Measurements from ENCODE around the gene CLK3.

DNA sequence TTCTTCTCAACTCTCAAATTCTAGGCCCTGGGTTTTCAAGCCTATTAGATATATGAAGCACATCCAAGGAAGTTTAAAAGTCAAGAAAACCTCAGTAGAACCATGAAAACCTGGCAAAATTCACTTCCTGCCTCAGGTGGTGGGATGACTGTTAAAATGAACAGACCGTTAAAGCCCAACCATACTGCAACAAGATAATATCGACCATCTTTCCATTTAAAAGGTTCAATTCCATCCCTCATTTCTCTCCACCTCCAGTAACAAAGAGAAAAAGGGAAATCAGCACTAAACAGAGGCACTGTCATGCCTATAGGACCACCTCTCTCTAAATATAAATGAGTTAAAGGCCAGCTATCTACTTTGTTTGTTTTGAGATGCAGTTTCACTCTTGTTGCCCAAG lies 49.0 kb downstream of the CLK3 start:
- TF ChIP-seq POLR2AphosphoS5 (IDR thresholded peaks at IDR 0.05; ENCODE audit: low read depth): no peak
- TF ChIP-seq, protein P1, sequence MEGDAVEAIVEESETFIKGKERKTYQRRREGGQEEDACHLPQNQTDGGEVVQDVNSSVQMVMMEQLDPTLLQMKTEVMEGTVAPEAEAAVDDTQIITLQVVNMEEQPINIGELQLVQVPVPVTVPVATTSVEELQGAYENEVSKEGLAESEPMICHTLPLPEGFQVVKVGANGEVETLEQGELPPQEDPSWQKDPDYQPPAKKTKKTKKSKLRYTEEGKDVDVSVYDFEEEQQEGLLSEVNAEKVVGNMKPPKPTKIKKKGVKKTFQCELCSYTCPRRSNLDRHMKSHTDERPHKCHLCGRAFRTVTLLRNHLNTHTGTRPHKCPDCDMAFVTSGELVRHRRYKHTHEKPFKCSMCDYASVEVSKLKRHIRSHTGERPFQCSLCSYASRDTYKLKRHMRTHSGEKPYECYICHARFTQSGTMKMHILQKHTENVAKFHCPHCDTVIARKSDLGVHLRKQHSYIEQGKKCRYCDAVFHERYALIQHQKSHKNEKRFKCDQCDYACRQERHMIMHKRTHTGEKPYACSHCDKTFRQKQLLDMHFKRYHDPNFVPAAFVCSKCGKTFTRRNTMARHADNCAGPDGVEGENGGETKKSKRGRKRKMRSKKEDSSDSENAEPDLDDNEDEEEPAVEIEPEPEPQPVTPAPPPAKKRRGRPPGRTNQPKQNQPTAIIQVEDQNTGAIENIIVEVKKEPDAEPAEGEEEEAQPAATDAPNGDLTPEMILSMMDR (IDR thresholded peaks at IDR 0.05; ENCODE audit: insufficient read depth, low read length): no peak

All from HL-60 (cell line).